Pancreas (tissue), 10 donors: ENCODE data around the gene POLD2. TPM values are rescaled to one million over a fixed set of nuclear protein-coding genes. Genes with fewer than 3 reads are reported as not detected.
A peak's percentile ranks its signal among the peaks of the same experiment; 100 is the strongest.

ENCODE experiments used
- ATAC-seq, 4 donors: fragments of 200-7000 bp; cut with Tn5 transposase; one replicate each; pipeline versions ENCODE4 v1.8.0 to v1.9.1; 2020; ENCODE audit warnings: mild to moderate bottlenecking in 4 of 4, moderate library complexity in 4 of 4
- DNase-seq, 6 donors: peaks; one replicate each; pipeline ENCODE4 v3.0.0-alpha.2; 2020
- FAIRE-seq: peaks from 2 replicates; lab custom pipeline; 2012; peaks lifted over from hg19 to GRCh38; lab: Jason Lieb, UNC
- H3K27ac ChIP-seq, 4 donors: fragments of 200-600 bp; sonication (generic); 1 replicate in 3 of 4; 2 replicates in 1 of 4; pipeline versions ENCODE4 v1.5.0 to v1.8.0; 2020
- H3K27me3 ChIP-seq, 4 donors: fragments of 200-600 bp; one replicate each; pipeline ENCODE4 v1.8.0; 2021
- H3K36me3 ChIP-seq, 3 donors: fragments of 200-600 bp; sonication (generic) in 1 of 3; one replicate each; pipeline versions ENCODE4 v1.5.0 to v1.8.0; 2020 to 2021
- H3K4me1 ChIP-seq, 3 donors: fragments of 200-600 bp; one replicate each; pipeline ENCODE4 v1.8.0; 2021
- H3K4me3 ChIP-seq, 4 donors: fragments of 200-600 bp; sonication (generic) in 2 of 4; one replicate each; pipeline versions ENCODE4 v1.5.0 to v1.8.0; 2020 to 2021
- H3K9me3 ChIP-seq, 4 donors: fragments of 200-600 bp; one replicate each; pipeline ENCODE4 v1.8.0; 2021
- CTCF ChIP-seq, 4 donors: fragments of 200-600 bp; sonication (generic) in 3 of 4; IDR thresholded peaks; one replicate each; pipeline versions ENCODE4 v1.5.0 to v1.8.0; 2021; ENCODE audit warnings: antibody characterized with exemption in 4 of 4
- WGBS, 2 donors: extraction: QIAGEN DNeasy Blood & Tissue Kit; methylation state at CpG; one replicate each; pipeline ENCODE4 v1.1.7; 2013; 5-methylcytosine and 5-hydroxymethylcytosine counted together
- intact Hi-C, 3 donors: fragments of 100-400 bp; cut with DNase I; formaldehyde crosslinking; loops; one replicate each; pipeline versions ENCODE4 v1.11.1 to v1.14.2; 2022
- polyA plus RNA-seq, 2 donors: library from polyadenylated mRNA; stranded (reverse); fragments of 200-250 nt; gene quantifications; one replicate each; pipeline ENCODE4 v1.2.3, GENCODE V29; 2013
- total RNA-seq, 6 donors: library from RNA; stranded (reverse); fragmentation: NEBNext Ultra II Directional in 4 of 6; extraction: Animal tissue kit (Norgen Biotek cat#: 25700) in 4 of 6; gene quantifications; one replicate each; pipeline versions ENCODE4 v1.2.1 to v1.2.4, GENCODE V29; 2021 to 2023
- donor health status: healthy with polysubstance abuse.
- donor health status: DM: no; HTN: no; CAD: no; lungs with moderate emphysema.
- donor health status: DM: no; HTN: no; CAD: no.
- donor health status: control.
- donor health status: control.
- donor health status: Bipolar disorder and iron deficiency.
- donor health status: DM: yes; HTN: yes; CAD: no.
- donor health status: DM: no; HTN: no; CAD: no.
- donor health status: DM: no; HTN: no; CAD: no.
- donor health status: DM: yes; HTN: yes; CAD: no.

The POLD2 gene
- total and polyA plus RNA-seq, 8 donors: 40.6 to 86.4 (median 54.7) TPM

- DNase-seq (peak in 2 of 6 donors; percentile 35 to 68), ATAC-seq (no peak), FAIRE-seq (no peak)
- H3K36me3 ChIP-seq: peaks cover 0 to 24% (median 5%) of the 10 kb centered on the region in 3 donors
- intact Hi-C loops: no loop called here
- peak overlapping the region in 2 of 4 donors; percentile 76 to 89 for H3K4me3 ChIP-seq
- 81 to 84% methylated on average over 11 of the region's 11 CpGs for WGBS, 2 donors
- H3K4me1 ChIP-seq: peaks cover 0 to 6% (median 0%) of the 10 kb centered on the region in 3 donors
- no peaks in the 10 kb centered on the region for H3K27me3 ChIP-seq
- H3K27ac ChIP-seq: no peak overlapping the region
- H3K9me3 ChIP-seq: no peaks in the 10 kb centered on the region
- no peak for TF ChIP-seq CTCF (IDR thresholded peaks at IDR 0.05)
Measured at GRCh38 chr7:44080686-44081265, 42.6 kb downstream of the POLD2 start.

GRCh38 chr7:44080118-44080517 lies 43.2 kb downstream of the POLD2 start:
- Histone ChIP-seq H3K27me3 (no peaks in the 10 kb centered on the region), H3K4me1 (peaks cover 0 to 6% (median 0%) of the 10 kb centered on the region in 3 donors), H3K36me3 (peaks cover 0 to 24% (median 5%) of the 10 kb centered on the region in 3 donors), H3K9me3 (no peaks in the 10 kb centered on the region), H3K4me3 (no peak overlapping the region), H3K27ac (no peak overlapping the region)
- intact Hi-C loops: no loop called here
- WGBS, 2 donors: 94 to 95% methylated on average over 5 of the region's 5 CpGs
- ATAC-seq (no peak), FAIRE-seq (no peak), DNase-seq (peak in 1 of 6 donors; percentile 71)
- no peak for TF ChIP-seq CTCF (IDR thresholded peaks at IDR 0.05)

GRCh38 chr7:44079331-44080021 lies 43.9 kb downstream of the POLD2 start:
- DNase-seq: peak in 2 of 6 donors; percentile 26 to 44
- Histone ChIP-seq H3K36me3 (peaks cover 0 to 24% (median 5%) of the 10 kb centered on the region in 3 donors), H3K4me1 (peaks cover 0 to 6% (median 0%) of the 10 kb centered on the region in 3 donors), H3K4me3 (no peak overlapping the region), H3K27me3 (no peaks in the 10 kb centered on the region), H3K9me3 (no peaks in the 10 kb centered on the region), H3K27ac (no peak overlapping the region)
- 84 to 89% methylated on average over 10 to 11 of the region's 11 CpGs for WGBS, 2 donors
- intact Hi-C loops: no loop called here
- FAIRE-seq: no peak
- TF ChIP-seq CTCF (IDR thresholded peaks at IDR 0.05): no peak
- ATAC-seq: no peak

- H3K27me3 ChIP-seq: no peaks in the 10 kb centered on the region
- H3K4me3 ChIP-seq: no peak overlapping the region
- H3K27ac ChIP-seq: no peak overlapping the region
- H3K9me3 ChIP-seq: no peaks in the 10 kb centered on the region
- WGBS, 2 donors: 90 to 94% methylated on average over 8 of the region's 8 CpGs
- no peak for ATAC-seq
- intact Hi-C loops: no loop called here
- peaks cover 0 to 6% (median 0%) of the 10 kb centered on the region in 3 donors for H3K4me1 ChIP-seq
- no peak for TF ChIP-seq CTCF (IDR thresholded peaks at IDR 0.05)
- peaks cover 0 to 24% (median 7%) of the 10 kb centered on the region in 3 donors for H3K36me3 ChIP-seq
- DNase-seq: peak in 2 of 6 donors; percentile 23 to 45
- FAIRE-seq: no peak
Measured at GRCh38 chr7:44078521-44078920, 44.8 kb downstream of the POLD2 start.
